ENCODE results near the gene C16orf90.

DNA sequence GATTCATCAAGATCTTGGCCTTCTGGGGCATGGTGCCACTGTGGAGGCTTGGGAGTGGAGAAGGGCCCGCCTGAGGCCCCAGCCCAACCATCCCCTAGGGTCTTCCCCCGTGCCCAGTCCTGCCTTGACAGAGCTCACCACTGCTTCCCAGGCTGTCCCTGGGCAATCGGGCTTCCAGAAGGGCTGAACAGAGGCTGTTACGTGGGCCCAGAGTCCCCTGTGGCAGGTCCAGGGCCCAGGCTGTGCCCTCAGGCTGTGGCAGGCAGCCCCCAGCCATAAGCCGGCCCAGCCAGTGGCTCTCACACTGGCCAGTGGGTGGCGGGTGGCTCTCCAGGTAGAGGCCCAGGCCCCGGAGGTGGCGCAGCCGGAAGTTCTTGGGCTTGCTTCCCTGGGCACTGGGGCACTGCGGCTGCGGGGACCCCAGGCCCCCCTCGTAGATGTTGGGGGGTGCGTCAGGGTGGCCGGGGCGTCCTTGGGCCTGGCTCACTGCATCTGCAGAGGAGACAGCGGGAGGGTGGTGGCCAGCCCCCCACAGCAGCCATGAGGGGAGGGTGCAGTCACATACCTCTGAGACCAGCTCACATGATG lies 809 bp downstream of the C16orf90 start:
- TF ChIP-seq, protein P1, sequence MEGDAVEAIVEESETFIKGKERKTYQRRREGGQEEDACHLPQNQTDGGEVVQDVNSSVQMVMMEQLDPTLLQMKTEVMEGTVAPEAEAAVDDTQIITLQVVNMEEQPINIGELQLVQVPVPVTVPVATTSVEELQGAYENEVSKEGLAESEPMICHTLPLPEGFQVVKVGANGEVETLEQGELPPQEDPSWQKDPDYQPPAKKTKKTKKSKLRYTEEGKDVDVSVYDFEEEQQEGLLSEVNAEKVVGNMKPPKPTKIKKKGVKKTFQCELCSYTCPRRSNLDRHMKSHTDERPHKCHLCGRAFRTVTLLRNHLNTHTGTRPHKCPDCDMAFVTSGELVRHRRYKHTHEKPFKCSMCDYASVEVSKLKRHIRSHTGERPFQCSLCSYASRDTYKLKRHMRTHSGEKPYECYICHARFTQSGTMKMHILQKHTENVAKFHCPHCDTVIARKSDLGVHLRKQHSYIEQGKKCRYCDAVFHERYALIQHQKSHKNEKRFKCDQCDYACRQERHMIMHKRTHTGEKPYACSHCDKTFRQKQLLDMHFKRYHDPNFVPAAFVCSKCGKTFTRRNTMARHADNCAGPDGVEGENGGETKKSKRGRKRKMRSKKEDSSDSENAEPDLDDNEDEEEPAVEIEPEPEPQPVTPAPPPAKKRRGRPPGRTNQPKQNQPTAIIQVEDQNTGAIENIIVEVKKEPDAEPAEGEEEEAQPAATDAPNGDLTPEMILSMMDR (IDR thresholded peaks at IDR 0.05) = no peak
- no peak for TF ChIP-seq POLR2A (IDR thresholded peaks at IDR 0.05)
